Stimulated activated CD8-positive, alpha-beta memory T cell treated with anti-CD3 and anti-CD28 coated beads, Interleukin-4, amount 100 ng/mL, for 48 hours (primary cell): ENCODE data around the gene CDYL.

Source experiments
- DNase-seq: peaks from one replicate; pipeline ENCODE4 v3.0.0-alpha.2; 2020

CDYL gene

GRCh38 chr6:4885341-4885933 lies 109.2 kb downstream of the CDYL start:
- no peak for DNase-seq

- DNase-seq = no peak
Observed at GRCh38 chr6:4888841-4889240, 112.6 kb downstream of the CDYL start.

- DNase-seq = no peak
Observed at GRCh38 chr6:4889701-4890100, 113.5 kb downstream of the CDYL start.

GRCh38 chr6:4890191-4890590 lies 114.0 kb downstream of the CDYL start:
- DNase-seq = no peak

- no peak for DNase-seq
Observed at GRCh38 chr6:4890627-4891026, 114.4 kb downstream of the CDYL start.

GRCh38 chr6:4891141-4891540 lies 114.9 kb downstream of the CDYL start:
- no peak for DNase-seq

GRCh38 chr6:4892785-4893485 lies 116.7 kb downstream of the CDYL start:
- DNase-seq = no peak

- DNase-seq = no peak
Observed at GRCh38 chr6:4894049-4894448, 117.8 kb downstream of the CDYL start.

GRCh38 chr6:4895971-4896370 lies 119.8 kb downstream of the CDYL start:
- DNase-seq = no peak

GRCh38 chr6:4896401-4896800 lies 120.2 kb downstream of the CDYL start:
- no peak for DNase-seq

GRCh38 chr6:4899249-4900034 lies 123.2 kb downstream of the CDYL start:
- DNase-seq = no peak

- DNase-seq = no peak
Observed at GRCh38 chr6:4901386-4902061, 125.3 kb downstream of the CDYL start.

GRCh38 chr6:4902363-4902762 lies 126.2 kb downstream of the CDYL start:
- no peak for DNase-seq

- no peak for DNase-seq
Observed at GRCh38 chr6:4903121-4903520, 126.9 kb downstream of the CDYL start.

- DNase-seq = no peak
Observed at GRCh38 chr6:4903751-4904370, 127.7 kb downstream of the CDYL start.

GRCh38 chr6:4904461-4905025 lies 128.3 kb downstream of the CDYL start:
- no peak for DNase-seq

GRCh38 chr6:4905826-4906225 lies 129.6 kb downstream of the CDYL start:
- DNase-seq = no peak

- no peak for DNase-seq
Observed at GRCh38 chr6:4906293-4907276, 130.4 kb downstream of the CDYL start.

GRCh38 chr6:4907602-4908001 lies 131.4 kb downstream of the CDYL start:
- no peak for DNase-seq

- DNase-seq = no peak
Observed at GRCh38 chr6:4908062-4908461, 131.9 kb downstream of the CDYL start.

- no peak for DNase-seq
Observed at GRCh38 chr6:4909063-4909706, 133.0 kb downstream of the CDYL start.
